NCI-H146 (cell line): Measurements from ENCODE around the gene BST1.
A peak's percentile ranks its signal among the peaks of the same experiment; 100 is the strongest.

Experiments used
- DNase-seq: peaks from one replicate; lab custom pipeline; 2025; lab: John Stamatoyannopoulos, UW

Gene BST1

DNA sequence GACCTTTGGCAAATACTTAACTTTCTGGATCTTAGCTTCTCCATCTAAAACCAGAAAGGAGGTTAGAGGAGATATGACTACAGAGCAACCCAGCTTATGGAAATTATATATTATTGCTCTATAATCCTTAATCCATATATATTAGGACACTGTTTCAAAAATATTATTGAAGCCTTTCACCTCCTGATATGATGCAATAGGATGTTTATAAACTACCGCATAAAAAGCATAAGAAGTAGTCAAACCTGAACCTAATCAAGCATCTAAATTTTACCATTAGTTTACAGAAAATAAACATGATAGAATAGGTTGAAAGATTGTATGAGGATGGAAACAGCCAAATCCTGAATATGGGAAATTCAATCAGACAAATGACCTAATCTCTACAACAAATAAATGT, 26.8 kb upstream of the BST1 start:
- DNase-seq = no peak

DNA sequence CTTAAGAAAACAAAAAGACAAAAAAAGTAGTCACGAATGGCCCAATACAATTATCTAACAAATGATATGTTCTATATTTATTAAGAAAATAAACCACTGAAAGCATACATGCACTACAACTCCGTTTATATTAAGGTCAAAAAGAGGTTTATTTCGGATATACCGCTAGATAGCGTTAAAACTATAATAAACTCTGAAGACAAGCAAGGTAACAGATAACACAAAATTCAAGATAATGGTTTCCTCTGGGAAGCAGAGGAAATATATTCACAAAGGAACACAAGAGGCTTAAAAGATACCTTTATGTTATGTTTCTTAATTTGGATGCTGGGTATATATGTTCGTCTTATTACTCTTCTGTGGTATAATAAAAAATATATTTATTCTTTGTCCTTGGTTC, 26.0 kb upstream of the BST1 start:
- DNase-seq = no peak

DNA sequence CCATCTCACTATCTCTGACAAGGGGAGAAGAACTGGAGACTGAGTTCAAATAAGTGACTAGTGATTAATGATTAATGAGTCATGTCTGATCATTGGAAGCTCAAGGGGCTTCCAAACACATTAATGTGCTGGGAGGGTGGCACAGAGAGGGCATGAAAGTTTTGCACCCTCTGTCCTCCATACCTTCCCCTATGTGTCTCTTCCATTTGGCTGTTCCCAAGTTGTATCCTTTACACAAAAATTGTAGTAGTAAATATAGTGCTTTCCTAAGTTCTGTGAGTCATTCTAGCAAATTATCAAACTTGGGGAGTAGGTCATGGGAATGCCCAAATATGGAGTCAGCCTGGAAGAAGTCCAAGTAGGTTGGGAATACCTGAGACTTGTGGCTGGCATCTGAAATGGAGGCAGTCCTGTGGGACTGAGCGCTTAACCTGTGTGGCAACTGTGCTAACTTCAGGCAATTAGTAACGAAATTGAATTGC, 25.3 kb upstream of the BST1 start:
- DNase-seq = peak; percentile 12

DNA sequence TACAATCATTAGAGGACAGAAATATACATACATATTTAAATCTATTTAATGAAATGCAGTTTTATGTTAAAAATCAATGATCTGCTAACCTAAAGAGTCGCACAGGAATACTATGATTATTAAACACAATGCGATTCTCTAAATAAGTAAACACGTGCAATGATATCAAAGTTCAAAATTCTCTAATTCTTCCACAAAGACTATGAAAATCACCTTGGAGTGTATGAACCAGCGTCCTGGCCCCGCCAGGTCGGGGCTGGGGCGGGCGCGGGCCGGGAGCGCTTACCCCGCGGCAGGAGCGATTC, 21.8 kb upstream of the BST1 start:
- DNase-seq = no peak

DNA sequence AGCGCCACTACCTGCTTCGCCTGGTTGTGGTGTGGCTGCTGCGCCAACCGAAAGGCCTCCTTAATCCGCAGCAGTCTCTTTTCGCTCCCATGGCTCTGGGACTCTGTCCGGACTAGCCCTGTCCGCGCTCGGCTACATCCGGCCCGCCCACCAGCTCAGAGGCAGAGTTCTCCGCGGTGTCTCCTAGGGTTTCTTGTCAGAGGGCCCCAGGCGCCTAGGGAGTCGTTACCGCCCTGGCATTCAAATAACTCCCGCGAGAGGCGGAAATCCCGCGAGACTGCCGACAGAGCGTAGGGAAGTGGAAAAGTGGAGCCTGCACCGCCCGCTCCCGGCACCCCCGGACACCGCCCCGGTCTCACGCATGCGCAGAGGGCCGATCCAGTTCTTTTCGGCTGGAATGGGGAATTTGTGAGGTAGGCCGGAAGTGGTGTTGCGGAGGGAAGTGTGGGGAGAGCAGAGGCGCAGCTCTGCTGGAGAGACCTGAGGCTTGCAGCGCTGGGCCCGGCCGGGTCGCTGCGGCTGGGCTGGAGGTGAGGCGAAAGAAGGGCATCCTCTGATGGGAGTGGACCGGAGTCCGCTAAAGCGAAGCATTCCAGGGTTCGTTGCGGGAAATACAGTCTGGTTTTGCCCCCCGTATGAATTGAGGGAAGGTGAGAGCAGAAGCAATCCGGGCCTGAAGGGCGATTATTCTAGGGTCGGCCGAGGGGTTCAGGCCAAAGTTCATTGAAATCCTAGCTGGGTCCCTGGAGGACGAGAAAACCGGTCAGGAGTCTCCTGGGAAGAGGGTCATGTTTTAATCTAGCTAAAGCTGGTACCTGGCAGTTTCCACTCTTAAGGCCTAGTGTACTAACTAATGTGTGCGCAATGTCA, 21.3 kb upstream of the BST1 start, which contains the start of gene FAM200B:
TSS of gene FAM200B (plus strand) at position 456 of the 870 bp plus-strand sequence. CDS start 5,151 bp downstream, outside the sequence.
- DNase-seq = peak; percentile 99

DNA sequence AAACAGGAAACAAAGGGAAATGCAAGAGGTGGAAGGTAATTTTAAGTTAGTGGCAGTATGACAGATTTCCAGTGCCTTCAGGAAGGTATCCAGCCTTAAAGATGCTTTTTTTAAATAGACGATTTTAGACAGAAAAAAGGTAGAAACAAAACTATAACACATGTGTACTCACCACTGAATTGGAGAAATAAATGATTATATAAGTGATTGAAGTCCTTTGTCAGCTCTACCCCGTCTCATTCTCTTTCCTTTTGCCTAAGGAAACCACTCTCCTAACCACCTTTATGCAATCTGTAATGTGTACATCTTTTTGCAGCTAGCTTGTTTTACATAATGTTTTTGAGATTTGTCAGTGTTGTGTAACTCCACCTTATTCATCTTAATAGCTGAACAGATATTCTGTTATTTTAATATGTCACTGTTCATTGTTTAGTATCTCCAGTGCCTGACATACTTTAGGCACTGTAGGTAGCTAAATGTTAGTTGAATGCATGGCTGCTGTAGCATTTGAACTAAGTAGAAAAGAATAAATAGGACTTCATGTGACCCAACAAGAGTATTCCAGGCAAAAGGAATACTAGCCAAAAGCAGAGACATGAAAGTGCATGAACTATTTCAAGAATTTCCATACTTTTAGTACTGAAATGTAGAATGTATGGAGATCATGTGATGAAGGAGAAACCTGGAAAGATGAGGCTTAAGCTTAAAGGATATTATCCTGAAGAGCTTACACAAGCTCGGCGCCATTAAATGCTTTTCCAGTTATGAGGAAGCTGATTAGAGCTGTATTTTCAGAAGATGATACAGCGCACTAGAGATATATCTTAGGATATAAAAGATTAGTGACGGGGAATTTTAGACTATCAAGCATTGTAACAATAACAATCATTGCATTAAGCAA, 20.4 kb upstream of the BST1 start:
- DNase-seq = peak; percentile 16

DNA sequence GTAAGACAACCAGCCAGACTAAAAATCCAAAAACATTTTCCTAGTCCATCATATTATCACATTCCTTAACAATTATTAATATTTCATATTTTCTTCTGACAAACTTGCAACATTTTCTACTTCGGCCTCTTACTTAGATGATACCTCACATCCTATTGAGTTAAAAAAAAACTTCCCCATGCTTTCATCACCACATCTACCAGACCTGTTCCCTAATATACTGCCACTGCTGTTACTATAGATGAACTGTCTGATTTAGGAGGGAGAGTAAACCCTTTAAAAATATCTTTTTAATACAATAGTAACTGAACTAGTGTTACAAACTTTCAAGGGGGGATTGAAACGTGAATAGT, 19.7 kb upstream of the BST1 start:
- no peak for DNase-seq

DNA sequence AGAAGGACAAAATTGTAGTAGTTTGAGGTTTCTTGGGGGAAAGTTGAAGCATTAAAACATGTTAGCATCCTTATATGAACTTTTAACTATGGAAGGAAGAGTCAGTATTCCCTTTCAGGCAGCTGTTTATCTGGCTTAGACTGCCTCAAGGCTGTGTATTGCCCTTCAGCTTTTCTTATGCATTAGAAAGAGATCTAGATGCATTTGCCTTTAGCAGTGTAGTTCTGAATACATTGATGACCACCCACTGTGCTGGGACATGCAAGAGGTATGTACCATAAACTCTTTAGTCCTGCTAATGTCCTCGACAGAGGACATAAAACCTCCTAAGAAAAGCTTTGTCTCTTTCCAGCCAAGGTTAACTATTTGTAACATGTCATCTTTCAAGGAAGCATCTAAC, 18.4 kb upstream of the BST1 start:
- DNase-seq = no peak

DNA sequence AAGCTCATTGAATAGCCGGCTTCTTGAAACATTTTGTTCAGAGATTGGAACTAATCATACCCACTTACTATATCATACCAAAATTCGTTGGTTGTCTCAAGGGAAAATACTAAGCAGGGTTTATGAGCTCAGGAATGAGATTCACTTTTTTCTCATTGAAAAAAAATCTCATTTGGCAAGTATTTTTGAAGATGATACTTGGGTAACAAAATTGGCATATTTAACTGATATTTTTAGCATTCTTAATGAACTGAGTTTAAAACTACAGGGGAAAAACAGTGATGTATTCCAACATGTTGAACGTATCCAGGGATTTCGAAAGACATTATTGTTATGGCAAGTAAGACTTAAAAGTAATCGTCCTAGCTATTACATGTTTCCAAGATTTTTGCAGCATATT, 14.8 kb upstream of the BST1 start:
- no peak for DNase-seq

DNA sequence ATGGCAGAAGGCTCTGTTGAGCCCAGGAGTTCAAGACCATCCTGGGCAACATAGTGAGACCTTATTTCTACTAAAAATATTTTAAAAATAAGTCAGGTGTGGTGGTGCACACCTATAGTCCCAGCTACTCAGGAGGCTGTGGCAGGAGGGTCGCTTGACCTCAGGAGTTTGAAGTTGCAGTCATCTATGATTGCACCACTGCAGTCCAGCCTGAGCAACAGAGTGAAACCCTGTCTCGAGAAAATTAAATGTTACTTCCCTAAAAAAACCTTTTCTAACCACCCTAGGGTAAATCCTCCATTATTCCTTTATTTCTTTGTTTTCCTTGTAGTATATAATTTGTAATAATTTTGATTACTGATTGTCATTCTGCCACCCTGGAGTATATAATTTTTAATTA, 13.3 kb upstream of the BST1 start:
- DNase-seq = no peak

DNA sequence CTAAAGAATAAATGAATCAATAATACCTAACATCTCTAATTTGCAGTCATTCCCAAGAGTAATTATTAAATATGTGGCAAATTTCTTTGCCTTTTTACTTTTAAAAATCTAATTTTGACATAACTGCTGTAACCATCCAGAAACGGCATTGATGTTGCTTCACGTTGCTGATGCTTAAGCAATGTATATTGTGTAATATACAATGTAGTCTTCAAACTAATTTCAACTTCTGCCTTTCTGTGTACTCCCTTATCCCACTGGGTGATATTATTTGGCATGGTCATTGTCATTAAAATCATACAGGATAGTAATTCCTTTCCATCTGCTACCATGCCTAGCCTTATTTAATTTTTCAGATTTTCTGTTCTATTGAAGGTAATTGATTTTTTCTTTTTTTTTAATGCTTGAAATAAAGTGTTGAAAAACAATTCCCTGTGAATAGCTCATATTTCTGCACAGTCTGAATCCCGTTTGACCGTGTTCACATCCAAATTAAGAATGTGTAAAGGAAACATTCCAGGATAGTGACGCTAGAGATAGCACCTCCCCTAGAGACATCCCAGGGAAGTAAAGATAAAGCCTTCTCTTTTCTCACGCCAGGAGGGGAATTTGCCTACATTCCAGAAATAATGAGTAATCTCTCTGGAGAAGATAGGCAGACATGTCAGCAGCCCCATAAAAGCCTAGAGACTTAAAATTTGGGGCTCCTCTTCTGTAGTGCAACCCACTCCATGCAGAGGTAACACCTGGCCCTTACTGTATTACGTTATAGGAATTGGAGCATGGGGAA, 12.7 kb upstream of the BST1 start:
- DNase-seq = no peak

DNA sequence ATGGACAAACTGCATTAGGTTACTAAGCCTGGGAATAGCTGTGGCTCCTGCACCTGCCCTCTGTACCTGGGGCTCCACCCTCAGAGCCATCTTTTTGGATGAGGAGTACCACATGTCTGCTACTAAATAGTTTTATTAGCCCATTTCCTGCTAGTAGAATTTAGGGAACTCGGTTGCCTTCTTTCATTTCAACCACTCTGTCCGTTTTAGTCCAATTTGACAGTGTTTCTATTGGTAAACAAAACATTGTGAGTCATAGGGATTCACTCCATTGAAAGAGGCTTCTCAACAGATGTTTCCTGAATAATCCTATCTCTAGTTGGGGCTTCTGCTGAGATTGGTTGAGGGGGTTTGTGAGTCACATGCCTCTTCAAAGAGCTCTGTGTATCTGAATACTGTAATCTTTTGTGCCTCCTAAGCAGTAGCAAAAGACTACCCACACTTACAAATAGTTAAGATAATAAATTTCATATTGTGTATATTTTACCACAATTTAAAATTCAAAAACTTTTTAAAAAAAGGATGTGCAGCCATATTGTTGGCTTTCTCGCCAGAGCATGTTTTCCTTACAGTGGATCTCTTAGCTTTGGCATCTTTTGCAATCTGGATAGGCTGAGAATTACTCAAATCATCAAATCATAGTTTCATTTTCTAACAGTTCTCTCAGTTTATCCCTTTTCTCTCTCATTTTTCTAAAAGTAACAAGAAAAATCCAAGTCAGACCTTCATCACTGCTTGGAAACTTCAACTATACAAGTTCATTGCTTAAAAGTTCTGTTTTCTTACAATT, 11.3 kb upstream of the BST1 start:
- DNase-seq = no peak

DNA sequence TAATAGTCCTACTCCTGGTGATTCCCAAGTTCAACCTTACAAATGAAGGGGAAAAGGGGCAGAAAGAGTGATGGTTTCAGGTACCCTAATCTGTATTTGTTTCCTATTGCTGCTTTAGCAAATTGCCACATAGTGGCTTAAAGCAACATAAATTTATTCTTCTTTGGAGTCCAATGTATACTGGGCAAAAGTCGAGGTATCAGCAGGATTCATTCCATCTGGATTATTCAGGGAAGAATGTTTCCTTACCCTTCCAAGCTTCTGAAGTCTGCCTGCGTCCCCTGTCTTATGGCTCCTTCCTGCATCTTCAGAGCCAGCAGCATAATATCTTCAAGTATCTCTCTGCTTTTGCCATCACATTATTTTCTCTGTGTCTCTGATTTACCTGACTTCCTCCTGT, 10.3 kb upstream of the BST1 start:
- no peak for DNase-seq

DNA sequence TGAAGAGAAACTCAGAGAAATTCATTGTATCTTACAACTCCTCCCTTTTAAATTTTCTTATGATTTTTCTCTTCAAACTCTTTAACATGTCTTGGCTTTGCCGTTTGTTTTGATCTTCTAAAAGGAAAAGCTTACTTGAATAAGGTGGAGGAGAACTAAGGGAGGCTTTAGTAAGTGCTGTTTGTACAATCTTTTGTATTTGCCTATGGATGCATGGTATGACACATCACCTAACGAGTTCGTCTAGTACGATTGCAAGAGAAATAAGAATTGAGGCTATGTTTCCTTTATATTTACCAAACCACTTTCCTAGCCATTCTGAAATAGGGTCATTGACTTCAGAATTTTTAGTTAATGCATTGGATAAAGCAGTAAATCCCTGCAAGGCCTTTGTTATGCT, 8.4 kb upstream of the BST1 start:
- no peak for DNase-seq

DNA sequence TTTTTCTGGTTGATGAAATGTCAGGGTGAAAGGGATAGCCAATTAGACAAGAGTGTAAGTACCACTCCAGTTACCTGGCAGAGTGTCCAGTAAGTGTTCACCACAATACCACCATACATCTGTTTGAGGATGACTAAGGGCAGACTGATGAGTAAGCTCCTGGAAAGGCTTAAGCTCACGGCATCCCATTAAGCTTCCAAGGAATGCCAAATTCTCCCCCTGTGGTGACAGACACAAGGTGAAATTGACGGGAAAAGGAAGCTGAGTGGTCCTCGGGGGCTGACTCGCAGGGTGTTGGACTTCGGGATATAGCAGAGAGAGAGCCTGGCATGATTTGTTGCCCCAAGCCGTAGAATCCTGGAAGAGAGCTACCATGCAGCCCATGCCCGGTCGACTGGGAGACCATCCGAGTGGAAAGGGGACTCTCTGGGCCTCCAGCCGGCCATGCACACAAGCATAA, 7.6 kb upstream of the BST1 start:
- DNase-seq = no peak

DNA sequence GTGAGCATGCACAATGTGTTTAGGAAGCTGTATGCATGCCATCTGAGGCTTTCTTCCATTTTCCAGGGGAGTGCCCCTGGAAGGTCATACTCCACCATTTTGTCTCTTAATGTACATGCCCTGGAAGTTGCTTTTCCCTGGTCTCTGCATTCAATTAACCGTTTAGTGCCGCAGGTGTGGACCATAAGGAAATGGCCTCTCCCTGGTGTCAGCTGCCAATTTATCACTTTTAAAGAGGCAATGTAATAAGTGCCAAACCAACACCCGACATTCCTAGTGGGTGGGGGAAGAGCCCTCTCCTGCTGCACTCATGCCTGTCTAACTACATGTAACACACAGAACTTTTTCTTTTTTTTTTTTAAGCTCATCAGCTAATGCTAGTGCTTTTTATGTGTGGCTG, 7.1 kb upstream of the BST1 start:
- no peak for DNase-seq

DNA sequence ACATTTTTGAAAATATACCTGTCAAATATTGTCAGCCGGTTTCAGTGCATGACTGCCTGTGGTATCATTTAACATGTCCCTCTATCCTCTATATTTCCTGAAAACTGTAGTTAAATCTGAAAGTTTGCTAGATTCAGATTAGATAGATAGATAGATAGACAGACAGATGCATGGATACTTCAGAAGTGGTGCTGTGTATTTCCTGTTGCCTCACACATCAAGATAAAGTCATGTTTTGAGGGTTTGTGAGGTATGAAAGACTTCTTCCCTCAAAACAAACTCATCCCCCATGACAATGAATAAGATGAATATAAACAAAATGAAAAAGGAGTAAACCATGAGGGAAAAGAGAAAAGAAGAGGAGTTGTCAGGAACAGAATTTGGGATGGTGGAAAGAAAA, 6.0 kb upstream of the BST1 start:
- DNase-seq = no peak

DNA sequence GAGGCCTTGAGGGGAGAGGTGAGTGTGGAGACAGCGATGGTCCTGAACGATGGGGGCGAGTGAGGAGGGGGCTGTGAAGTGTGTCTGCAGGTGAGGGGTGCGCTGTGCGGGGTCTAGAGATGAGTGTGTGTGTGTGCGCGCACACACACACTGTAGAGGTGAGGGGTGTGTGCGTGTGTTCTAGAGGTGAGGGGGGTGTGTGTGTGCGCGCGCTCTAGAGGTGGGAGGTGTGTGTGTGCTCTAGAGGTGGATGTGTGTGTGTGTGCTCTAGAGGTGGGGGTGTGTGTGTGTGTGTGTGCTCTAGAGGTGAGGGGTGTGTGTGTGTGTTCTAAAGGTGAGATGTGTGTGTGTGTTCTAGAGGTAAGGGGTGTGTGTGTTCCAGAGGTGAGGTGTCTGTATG, 574 bp downstream of the BST1 start:
- no peak for DNase-seq

DNA sequence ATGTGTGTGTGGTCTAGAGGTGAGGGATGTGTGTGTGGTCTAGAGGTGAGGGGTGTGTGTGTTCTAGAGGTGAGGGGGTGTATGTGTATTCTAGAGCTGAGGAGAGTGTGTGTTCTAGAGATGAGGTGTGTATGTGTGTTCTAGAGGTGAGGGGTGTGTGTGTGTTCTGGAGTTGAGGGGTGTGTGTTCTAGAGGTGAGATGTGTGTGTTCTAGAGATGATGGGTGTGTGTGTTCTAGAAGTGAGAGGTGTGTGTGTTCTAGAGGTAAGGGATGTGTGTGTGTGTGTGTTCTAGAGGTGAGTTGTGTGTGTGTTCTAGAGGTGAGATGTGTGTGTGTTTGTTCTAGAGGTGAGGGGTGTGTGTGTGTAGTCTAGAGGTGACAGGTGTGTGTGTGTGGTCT, 1.3 kb downstream of the BST1 start:
- no peak for DNase-seq

DNA sequence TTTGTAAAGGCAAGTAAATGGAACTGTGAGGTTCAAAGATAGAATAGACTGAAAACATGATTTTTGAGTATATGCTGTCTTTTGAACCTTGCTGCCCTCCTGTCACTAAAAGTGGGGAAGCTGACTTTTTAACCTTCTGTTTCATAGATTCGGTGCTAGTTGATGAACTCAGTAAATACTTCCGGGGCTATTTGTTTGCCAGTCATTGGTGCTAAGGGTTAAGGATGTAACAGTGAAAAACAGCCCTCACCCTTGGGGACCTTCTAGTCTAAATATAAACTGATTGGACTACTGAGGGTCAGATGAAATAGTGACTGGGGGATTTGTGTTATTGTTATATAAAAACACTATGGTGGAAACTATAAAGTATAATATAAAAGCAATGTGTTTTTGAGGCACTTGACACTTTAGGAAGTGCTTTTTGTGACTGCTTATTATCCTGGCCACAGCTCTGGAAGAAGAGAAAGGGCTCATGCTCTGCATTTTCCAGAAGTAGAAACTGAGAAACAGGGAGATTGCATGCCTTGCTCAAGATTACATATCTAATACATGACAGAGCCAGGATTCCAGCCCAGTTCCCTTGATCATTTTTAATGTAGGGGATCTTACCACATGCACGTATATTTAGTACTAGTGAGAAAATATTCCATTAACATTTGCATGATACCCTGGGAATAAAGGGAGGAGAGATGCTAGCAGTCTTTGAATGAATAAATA, 3.9 kb downstream of the BST1 start:
- DNase-seq = no peak

DNA sequence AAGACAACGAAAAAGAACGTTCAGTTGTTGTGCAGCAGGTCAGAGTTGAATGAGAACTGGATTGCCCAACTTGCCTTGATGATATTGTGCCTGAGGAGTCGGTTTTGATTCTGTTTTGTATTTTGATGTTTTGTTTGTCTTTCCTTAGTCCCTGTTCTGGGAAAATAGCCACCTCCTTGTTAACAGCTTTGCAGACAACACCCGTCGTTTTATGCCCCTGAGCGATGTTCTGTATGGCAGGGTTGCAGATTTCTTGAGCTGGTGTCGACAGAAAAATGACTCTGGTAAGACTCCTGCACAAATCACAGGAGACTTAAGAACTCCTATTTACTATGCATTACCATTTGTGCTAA, 4.5 kb downstream of the BST1 start:
- no peak for DNase-seq
